ENCODE data around the gene GYS1. TPM values are rescaled to one million over a fixed set of nuclear protein-coding genes. Genes with fewer than 3 reads are reported as not detected.
"Not testable (repeated sequence)": the region's sequence is repeated elsewhere in the genome, so short reads cannot be mapped to it uniquely, and the experiment has no call there.

GYS1 gene
- total RNA-seq, 4 donors from 2014 or later = 33.3 to 39.3 (median 37.3) TPM

DNA sequence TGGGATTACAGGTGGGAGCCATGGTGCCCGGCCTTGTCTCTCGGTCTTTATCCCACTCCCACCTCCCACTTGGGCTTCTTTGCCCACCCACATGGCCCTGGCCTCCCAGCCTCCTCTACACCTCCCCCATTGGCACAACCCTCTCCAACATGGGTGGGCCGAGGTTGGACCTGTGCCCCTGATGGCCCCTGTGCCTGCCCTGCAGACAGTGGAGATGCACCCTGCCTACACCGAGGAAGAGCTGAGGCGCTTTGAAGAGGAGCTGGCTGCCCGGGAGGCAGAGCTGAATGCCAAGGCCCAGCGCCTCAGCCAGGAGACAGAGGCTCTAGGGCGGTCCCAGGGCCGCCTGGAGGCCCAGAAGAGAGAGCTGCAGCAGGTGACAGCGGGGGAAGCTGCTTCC, 72.2 kb downstream of the GYS1 start:
- H3K27ac ChIP-seq (replicated peaks in 1 of 4) = no peak overlapping the region
- no peaks in the 10 kb centered on the region for H3K4me1 ChIP-seq
- no peaks in the 10 kb centered on the region for H3K27me3 ChIP-seq
- H3K36me3 ChIP-seq = peaks cover 32 to 77% (median 70%) of the 10 kb centered on the region in 4 donors
- H3K9me3 ChIP-seq = no peaks in the 10 kb centered on the region
- WGBS = 57% methylated on average over 3 of the region's 10 CpGs
- no peak for DNase-seq (ENCODE audit: extremely low spot score)
- H3K4me3 ChIP-seq = no peak overlapping the region
- intact Hi-C loops (cut with DNase I) = no loop called here
- TF ChIP-seq CTCF (IDR thresholded peaks at IDR 0.05) (no peak), POLR2AphosphoS5 (IDR thresholded peaks at IDR 0.05) (no peak), EP300 (IDR thresholded peaks at IDR 0.05) (no peak), POLR2A (IDR thresholded peaks at IDR 0.05; ENCODE audit: low read depth) (no peak)

DNA sequence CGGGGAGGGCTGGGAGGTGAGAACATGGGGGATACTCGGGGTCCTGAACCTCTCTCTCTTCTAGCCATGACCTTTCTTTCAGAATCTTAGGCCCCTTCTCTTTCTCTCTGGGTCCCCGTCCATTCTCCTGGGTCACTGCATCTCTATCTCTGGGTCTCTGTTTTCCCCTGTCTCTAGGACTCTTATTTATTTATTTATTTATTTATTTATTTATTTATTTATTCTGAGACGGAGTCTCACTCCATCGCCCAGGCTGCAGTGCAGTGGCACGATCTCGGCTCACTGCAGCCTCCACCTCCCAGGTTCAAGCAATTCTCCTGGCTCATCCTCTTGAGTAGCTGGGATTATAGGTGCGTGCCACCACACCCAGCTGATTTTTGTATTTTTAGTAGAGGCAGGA, 73.8 kb downstream of the GYS1 start:
- H3K9me3 ChIP-seq; H3K27me3 ChIP-seq; intact Hi-C loops (cut with DNase I); H3K27ac ChIP-seq (replicated peaks in 1 of 4); H3K4me3 ChIP-seq; H3K4me1 ChIP-seq; DNase-seq (ENCODE audit: extremely low spot score): not testable (repeated sequence)
- WGBS = 92% methylated on average over 8 of the region's 8 CpGs
- H3K36me3 ChIP-seq = peaks cover 40 to 94% (median 86%) of the 10 kb centered on the region in 4 donors

DNA sequence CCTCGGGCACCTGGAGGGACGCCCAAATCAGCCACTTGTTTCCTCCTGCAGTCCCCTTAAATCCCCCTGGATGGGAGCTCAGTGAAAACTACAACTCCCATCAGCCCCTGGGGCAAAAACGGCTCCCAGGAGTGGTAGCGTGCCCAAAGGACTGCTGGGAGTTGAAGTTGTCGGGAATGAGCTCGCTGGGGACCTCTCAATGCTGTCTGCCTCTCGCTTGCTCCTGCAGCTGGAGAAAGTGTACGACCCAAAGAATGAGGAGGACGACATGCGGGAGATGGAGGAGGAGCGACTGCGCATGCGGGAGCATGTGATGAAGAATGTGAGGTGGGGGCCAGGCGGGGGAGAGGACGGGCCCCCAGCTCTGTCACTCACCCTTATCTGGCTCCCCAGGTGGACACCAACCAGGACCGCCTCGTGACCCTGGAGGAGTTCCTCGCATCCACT, 74.3 kb downstream of the GYS1 start:
- H3K36me3 ChIP-seq = peaks cover 44 to 98% (median 90%) of the 10 kb centered on the region in 4 donors
- 83% methylated on average over 18 of the region's 18 CpGs for WGBS
- DNase-seq (ENCODE audit: extremely low spot score) = no peak
- intact Hi-C loops (cut with DNase I) = no loop called here
- H3K9me3 ChIP-seq = no peaks in the 10 kb centered on the region
- no peak for TF ChIP-seq CTCF (IDR thresholded peaks at IDR 0.05)
- TF ChIP-seq POLR2AphosphoS5 (IDR thresholded peaks at IDR 0.05) = no peak
- no peak for TF ChIP-seq EP300 (IDR thresholded peaks at IDR 0.05)
- no peak for TF ChIP-seq POLR2A (IDR thresholded peaks at IDR 0.05; ENCODE audit: low read depth)
- H3K4me1 ChIP-seq = no peaks in the 10 kb centered on the region
- H3K27ac ChIP-seq (replicated peaks in 1 of 4) = no peak overlapping the region
- H3K27me3 ChIP-seq = no peaks in the 10 kb centered on the region
- H3K4me3 ChIP-seq = no peak overlapping the region

Small RNA genes within 50 kb of the gene (small RNA-seq; reads per million reads assigned to genes)
- gene AC026803.1 = 0 reads per million in 3 donors
- 0 reads per million in 3 donors for gene MIR6798

Other genes starting within 250 kb of the GYS1 start
- not detected for gene IZUMO1, start 246.4 kb downstream of the GYS1 start, total RNA-seq
- gene FUT1, start 240.7 kb downstream of the GYS1 start, total RNA-seq = 1 to 10 TPM in 3 of 4 donors, under 1 TPM in 1; 0.83 to 2.5 (median 2.1) TPM
- not detected for gene FGF21, start 237.8 kb downstream of the GYS1 start, total RNA-seq
- gene BCAT2, start 182.3 kb downstream of the GYS1 start, total RNA-seq = 10 to 100 TPM; 59.0 to 93.3 (median 63.9) TPM
- gene HSD17B14, start 156.8 kb downstream of the GYS1 start, total RNA-seq = 1 to 10 TPM; 7.1 to 8.9 (median 7.8) TPM
- gene PLEKHA4, start 124.7 kb downstream of the GYS1 start, total RNA-seq = 10 to 100 TPM; 11.4 to 27.4 (median 18.9) TPM
- gene PPP1R15A, start 120.9 kb downstream of the GYS1 start, total RNA-seq = 10 to 100 TPM; 40.3 to 98.7 (median 64.4) TPM
- 1 to 10 TPM in 1 of 4 donors, under 1 TPM in 3; 0.75 to 1.3 (median 0.83) TPM for gene TULP2, start 94.6 kb downstream of the GYS1 start, total RNA-seq
- 100 to 1,000 TPM; 179 to 356 (median 284) TPM for gene NUCB1, start 93.0 kb downstream of the GYS1 start, total RNA-seq
- under 1 TPM in 1 of 4 donors, not detected in 3; 0.57 TPM for gene DHDH, start 59.6 kb downstream of the GYS1 start, total RNA-seq
- gene BAX, start 38.4 kb downstream of the GYS1 start, total RNA-seq = 10 to 100 TPM; 39.0 to 50.4 (median 42.3) TPM
- 1,000 to 10,000 TPM; 3,246 to 4,339 (median 3,896) TPM for gene FTL, start 28.0 kb downstream of the GYS1 start, total RNA-seq
- gene RUVBL2, start 578 bp upstream of the GYS1 start, total RNA-seq = 100 to 1,000 TPM in 2 of 4 donors, 10 to 100 TPM in 2; 72.7 to 113 (median 97.6) TPM
- gene LHB, start 23.8 kb upstream of the GYS1 start, total RNA-seq = not detected
- gene CGB3, start 31.0 kb upstream of the GYS1 start, total RNA-seq = not detected
- not detected for gene CGB2, start 38.6 kb upstream of the GYS1 start, total RNA-seq
- gene CGB1, start 43.6 kb upstream of the GYS1 start, total RNA-seq = not detected
- gene CGB5, start 50.5 kb upstream of the GYS1 start, total RNA-seq = not detected
- gene CGB8, start 55.8 kb upstream of the GYS1 start, total RNA-seq = not detected
- gene CGB7, start 64.4 kb upstream of the GYS1 start, total RNA-seq = not detected
- not detected for gene NTF4, start 71.5 kb upstream of the GYS1 start, total RNA-seq
- not detected for gene KCNA7, start 79.4 kb upstream of the GYS1 start, total RNA-seq
- gene SNRNP70, start 92.1 kb upstream of the GYS1 start, total RNA-seq = 100 to 1,000 TPM; 101 to 209 (median 145) TPM
- 10 to 100 TPM in 3 of 4 donors, 1 to 10 TPM in 1; 7.5 to 21.4 (median 15.5) TPM for gene LIN7B, start 121.1 kb upstream of the GYS1 start, total RNA-seq
- 1 to 10 TPM in 3 of 4 donors, under 1 TPM in 1; 0.83 to 3.3 (median 1.9) TPM for gene C19orf73, start 125.8 kb upstream of the GYS1 start, total RNA-seq
- gene PPFIA3, start 126.2 kb upstream of the GYS1 start, total RNA-seq = 1 to 10 TPM; 3.3 to 8.4 (median 5.3) TPM
- 10 to 100 TPM in 1 of 4 donors, 1 to 10 TPM in 2, under 1 TPM in 1; 0.83 to 11.1 (median 4.1) TPM for gene HRC, start 162.1 kb upstream of the GYS1 start, total RNA-seq
- 10 to 100 TPM; 19.9 to 38.8 (median 27.9) TPM for gene TRPM4, start 164.5 kb upstream of the GYS1 start, total RNA-seq